ENCODE measurements around the gene SEMA3F.

The SEMA3F gene

GRCh38 chr3:50130436-50130835, 24.7 kb upstream of the SEMA3F start:
- no peak for FAIRE-seq
- TF ChIP-seq TAF1 (IDR thresholded peaks at IDR 0.05; ENCODE audit: low read depth, low read length) (no peak), POLR2AphosphoS5 (IDR thresholded peaks at IDR 0.05; ENCODE audit: low read depth, low read length) (no peak), POLR2A (IDR thresholded peaks at IDR 0.05; ENCODE audit: low read depth, low read length) (no peak), POU2F2 (IDR thresholded peaks at IDR 0.05; ENCODE audit: low read depth, low read length) (no peak), PAX5 (IDR thresholded peaks at IDR 0.05; ENCODE audit: insufficient read depth, low read length, severe bottlenecking) (no peak), SPI1 (IDR thresholded peaks at IDR 0.05; ENCODE audit: low read depth, low read length) (no peak)
- no peak for DNase-seq (ENCODE audit: insufficient read length, low spot score)

GRCh38 chr3:50132421-50133282, 22.5 kb upstream of the SEMA3F start:
- no peak for DNase-seq (ENCODE audit: insufficient read length, low spot score)
- TF ChIP-seq TAF1 (IDR thresholded peaks at IDR 0.05; ENCODE audit: low read depth, low read length) (no peak), POU2F2 (IDR thresholded peaks at IDR 0.05; ENCODE audit: low read depth, low read length) (no peak), POLR2AphosphoS5 (IDR thresholded peaks at IDR 0.05; ENCODE audit: low read depth, low read length) (no peak), POLR2A (IDR thresholded peaks at IDR 0.05; ENCODE audit: low read depth, low read length) (no peak), PAX5 (IDR thresholded peaks at IDR 0.05; ENCODE audit: insufficient read depth, low read length, severe bottlenecking) (no peak), SPI1 (IDR thresholded peaks at IDR 0.05; ENCODE audit: low read depth, low read length) (no peak)
- no peak for FAIRE-seq

GRCh38 chr3:50133283-50133615, 21.9 kb upstream of the SEMA3F start:
- TF ChIP-seq SPI1 (IDR thresholded peaks at IDR 0.05; ENCODE audit: low read depth, low read length) (no peak), POU2F2 (IDR thresholded peaks at IDR 0.05; ENCODE audit: low read depth, low read length) (no peak), PAX5 (IDR thresholded peaks at IDR 0.05; ENCODE audit: insufficient read depth, low read length, severe bottlenecking) (no peak), TAF1 (IDR thresholded peaks at IDR 0.05; ENCODE audit: low read depth, low read length) (no peak), POLR2AphosphoS5 (IDR thresholded peaks at IDR 0.05; ENCODE audit: low read depth, low read length) (no peak), POLR2A (IDR thresholded peaks at IDR 0.05; ENCODE audit: low read depth, low read length) (no peak)
- DNase-seq (ENCODE audit: insufficient read length, low spot score) (no peak), FAIRE-seq (no peak)

GRCh38 chr3:50134367-50134766, 20.8 kb upstream of the SEMA3F start:
- DNase-seq (ENCODE audit: insufficient read length, low spot score) (no peak), FAIRE-seq (no peak)
- TF ChIP-seq SPI1 (IDR thresholded peaks at IDR 0.05; ENCODE audit: low read depth, low read length) (no peak), POLR2A (IDR thresholded peaks at IDR 0.05; ENCODE audit: low read depth, low read length) (no peak), POLR2AphosphoS5 (IDR thresholded peaks at IDR 0.05; ENCODE audit: low read depth, low read length) (no peak), PAX5 (IDR thresholded peaks at IDR 0.05; ENCODE audit: insufficient read depth, low read length, severe bottlenecking) (no peak), TAF1 (IDR thresholded peaks at IDR 0.05; ENCODE audit: low read depth, low read length) (no peak), POU2F2 (IDR thresholded peaks at IDR 0.05; ENCODE audit: low read depth, low read length) (no peak)

GRCh38 chr3:50135964-50136363, 19.2 kb upstream of the SEMA3F start:
- no peak for FAIRE-seq
- no peak for DNase-seq (ENCODE audit: insufficient read length, low spot score)
- TF ChIP-seq TAF1 (IDR thresholded peaks at IDR 0.05; ENCODE audit: low read depth, low read length): no peak
- TF ChIP-seq SPI1 (IDR thresholded peaks at IDR 0.05; ENCODE audit: low read depth, low read length): no peak
- TF ChIP-seq POU2F2 (IDR thresholded peaks at IDR 0.05; ENCODE audit: low read depth, low read length): no peak
- no peak for TF ChIP-seq PAX5 (IDR thresholded peaks at IDR 0.05; ENCODE audit: insufficient read depth, low read length, severe bottlenecking)
- no peak for TF ChIP-seq POLR2AphosphoS5 (IDR thresholded peaks at IDR 0.05; ENCODE audit: low read depth, low read length)
- no peak for TF ChIP-seq POLR2A (IDR thresholded peaks at IDR 0.05; ENCODE audit: low read depth, low read length)

- no peak for FAIRE-seq
- TF ChIP-seq POLR2AphosphoS5 (IDR thresholded peaks at IDR 0.05; ENCODE audit: low read depth, low read length) (no peak), PAX5 (IDR thresholded peaks at IDR 0.05; ENCODE audit: insufficient read depth, low read length, severe bottlenecking) (no peak), TAF1 (IDR thresholded peaks at IDR 0.05; ENCODE audit: low read depth, low read length) (no peak), POLR2A (IDR thresholded peaks at IDR 0.05; ENCODE audit: low read depth, low read length) (no peak), POU2F2 (IDR thresholded peaks at IDR 0.05; ENCODE audit: low read depth, low read length) (no peak), SPI1 (IDR thresholded peaks at IDR 0.05; ENCODE audit: low read depth, low read length) (no peak)
- DNase-seq (ENCODE audit: insufficient read length, low spot score): no peak
Observed at GRCh38 chr3:50136714-50137405, 18.3 kb upstream of the SEMA3F start.

GRCh38 chr3:50137531-50137930, 17.6 kb upstream of the SEMA3F start:
- DNase-seq (ENCODE audit: insufficient read length, low spot score): no peak
- TF ChIP-seq PAX5 (IDR thresholded peaks at IDR 0.05; ENCODE audit: insufficient read depth, low read length, severe bottlenecking) (no peak), TAF1 (IDR thresholded peaks at IDR 0.05; ENCODE audit: low read depth, low read length) (no peak), POLR2AphosphoS5 (IDR thresholded peaks at IDR 0.05; ENCODE audit: low read depth, low read length) (no peak), SPI1 (IDR thresholded peaks at IDR 0.05; ENCODE audit: low read depth, low read length) (no peak), POLR2A (IDR thresholded peaks at IDR 0.05; ENCODE audit: low read depth, low read length) (no peak), POU2F2 (IDR thresholded peaks at IDR 0.05; ENCODE audit: low read depth, low read length) (no peak)
- FAIRE-seq: no peak

GRCh38 chr3:50138266-50139200, 16.6 kb upstream of the SEMA3F start:
- no peak for FAIRE-seq
- no peak for DNase-seq (ENCODE audit: insufficient read length, low spot score)
- no peak for TF ChIP-seq PAX5 (IDR thresholded peaks at IDR 0.05; ENCODE audit: insufficient read depth, low read length, severe bottlenecking)
- no peak for TF ChIP-seq POLR2AphosphoS5 (IDR thresholded peaks at IDR 0.05; ENCODE audit: low read depth, low read length)
- TF ChIP-seq POLR2A (IDR thresholded peaks at IDR 0.05; ENCODE audit: low read depth, low read length): no peak
- no peak for TF ChIP-seq POU2F2 (IDR thresholded peaks at IDR 0.05; ENCODE audit: low read depth, low read length)
- no peak for TF ChIP-seq TAF1 (IDR thresholded peaks at IDR 0.05; ENCODE audit: low read depth, low read length)
- no peak for TF ChIP-seq SPI1 (IDR thresholded peaks at IDR 0.05; ENCODE audit: low read depth, low read length)

Data from GM12891 (cell line).